ENCODE results near the gene KRT33B. TPM values are rescaled to one million over a fixed set of nuclear protein-coding genes. Genes with fewer than 3 reads are reported as not detected.

The KRT33B gene
- total and polyA plus RNA-seq, 2 experiments from 2014 or later: 0.35 TPM; not detected in 1

GRCh38 chr17:41318231-41318630 lies 51.4 kb downstream of the KRT33B start:
- WGBS (ENCODE audit: low lambda C conversion rate, missing lambda C conversion rate): 97% methylated on average over 2 of the region's 2 CpGs
- Histone ChIP-seq H4K20me1 (ENCODE audit: insufficient read depth, poor library complexity, severe bottlenecking) (no peaks in the 10 kb centered on the region), H3K27me3 (peaks cover 6% of the 10 kb centered on the region), H3K4me3 (no peak overlapping the region), H3K36me3 (replicated peaks; ENCODE audit: insufficient read depth, low read depth) (no peaks in the 10 kb centered on the region), H3K27ac (no peak overlapping the region), H3K9me3 (ENCODE audit: low read depth) (peaks cover 5% of the 10 kb centered on the region), H3K4me2 (no peak overlapping the region), H2AFZ (no peak overlapping the region), H3K79me2 (no peaks in the 10 kb centered on the region), H3K9me2 (replicated peaks; ENCODE audit: insufficient read depth) (no peaks in the 10 kb centered on the region), H3K4me1 (ENCODE audit: insufficient read depth) (no peaks in the 10 kb centered on the region)
- DNase-seq (ENCODE audit: low spot score): no peak
- TF ChIP-seq, protein P1, sequence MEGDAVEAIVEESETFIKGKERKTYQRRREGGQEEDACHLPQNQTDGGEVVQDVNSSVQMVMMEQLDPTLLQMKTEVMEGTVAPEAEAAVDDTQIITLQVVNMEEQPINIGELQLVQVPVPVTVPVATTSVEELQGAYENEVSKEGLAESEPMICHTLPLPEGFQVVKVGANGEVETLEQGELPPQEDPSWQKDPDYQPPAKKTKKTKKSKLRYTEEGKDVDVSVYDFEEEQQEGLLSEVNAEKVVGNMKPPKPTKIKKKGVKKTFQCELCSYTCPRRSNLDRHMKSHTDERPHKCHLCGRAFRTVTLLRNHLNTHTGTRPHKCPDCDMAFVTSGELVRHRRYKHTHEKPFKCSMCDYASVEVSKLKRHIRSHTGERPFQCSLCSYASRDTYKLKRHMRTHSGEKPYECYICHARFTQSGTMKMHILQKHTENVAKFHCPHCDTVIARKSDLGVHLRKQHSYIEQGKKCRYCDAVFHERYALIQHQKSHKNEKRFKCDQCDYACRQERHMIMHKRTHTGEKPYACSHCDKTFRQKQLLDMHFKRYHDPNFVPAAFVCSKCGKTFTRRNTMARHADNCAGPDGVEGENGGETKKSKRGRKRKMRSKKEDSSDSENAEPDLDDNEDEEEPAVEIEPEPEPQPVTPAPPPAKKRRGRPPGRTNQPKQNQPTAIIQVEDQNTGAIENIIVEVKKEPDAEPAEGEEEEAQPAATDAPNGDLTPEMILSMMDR (IDR thresholded peaks at IDR 0.05; ENCODE audit: poor library complexity): no peak
- TF ChIP-seq EZH2 (IDR thresholded peaks at IDR 0.05; ENCODE audit: borderline replicate concordance) (no peak), EZH2phosphoT487 (IDR thresholded peaks at IDR 0.05; ENCODE audit: low read depth, severe bottlenecking, unreplicated experiment) (no peak)

- H3K9me2 ChIP-seq (replicated peaks; ENCODE audit: insufficient read depth): no peaks in the 10 kb centered on the region
- H3K4me3 ChIP-seq: no peak overlapping the region
- H4K20me1 ChIP-seq (ENCODE audit: insufficient read depth, poor library complexity, severe bottlenecking): no peaks in the 10 kb centered on the region
- peaks cover 5% of the 10 kb centered on the region for H3K9me3 ChIP-seq (ENCODE audit: low read depth)
- no peaks in the 10 kb centered on the region for H3K4me1 ChIP-seq (ENCODE audit: insufficient read depth)
- peaks cover 6% of the 10 kb centered on the region for H3K27me3 ChIP-seq
- no peak for DNase-seq (ENCODE audit: low spot score)
- no peaks in the 10 kb centered on the region for H3K79me2 ChIP-seq
- TF ChIP-seq, protein P1 (IDR thresholded peaks at IDR 0.05; ENCODE audit: poor library complexity): no peak
- no peak for TF ChIP-seq EZH2phosphoT487 (IDR thresholded peaks at IDR 0.05; ENCODE audit: low read depth, severe bottlenecking, unreplicated experiment)
- no peak for TF ChIP-seq EZH2 (IDR thresholded peaks at IDR 0.05; ENCODE audit: borderline replicate concordance)
- no peak overlapping the region for H2AFZ ChIP-seq
- H3K36me3 ChIP-seq (replicated peaks; ENCODE audit: insufficient read depth, low read depth): no peaks in the 10 kb centered on the region
- no peak overlapping the region for H3K4me2 ChIP-seq
- H3K27ac ChIP-seq: no peak overlapping the region
- WGBS (ENCODE audit: low lambda C conversion rate, missing lambda C conversion rate): 79% methylated on average over 17 of the region's 17 CpGs
Measured at GRCh38 chr17:41315814-41316445, 53.7 kb downstream of the KRT33B start.

- H4K20me1 ChIP-seq (ENCODE audit: insufficient read depth, poor library complexity, severe bottlenecking): no peaks in the 10 kb centered on the region
- no peak within 1 kb of the TSS for H2AFZ ChIP-seq
- H3K4me1 ChIP-seq (ENCODE audit: insufficient read depth): no peaks in the 10 kb centered on the region
- H3K4me3 ChIP-seq: no peak within 1 kb of the TSS
- H3K4me2 ChIP-seq: no peak within 1 kb of the TSS
- no peaks in the 10 kb centered on the region for H3K9me2 ChIP-seq (replicated peaks; ENCODE audit: insufficient read depth)
- no peaks in the 10 kb centered on the region for H3K79me2 ChIP-seq
- no peak within 1 kb of the TSS for H3K27ac ChIP-seq
- peaks cover 5% of the 10 kb centered on the region for H3K9me3 ChIP-seq (ENCODE audit: low read depth)
- 87% methylated on average over 24 of the region's 24 CpGs for WGBS (ENCODE audit: low lambda C conversion rate, missing lambda C conversion rate)
- no peak for DNase-seq (ENCODE audit: low spot score)
- peaks cover 6% of the 10 kb centered on the region for H3K27me3 ChIP-seq
- no peaks in the 10 kb centered on the region for H3K36me3 ChIP-seq (replicated peaks; ENCODE audit: insufficient read depth, low read depth)
- TF ChIP-seq EZH2 (IDR thresholded peaks at IDR 0.05; ENCODE audit: borderline replicate concordance): no peak
- TF ChIP-seq EZH2phosphoT487 (IDR thresholded peaks at IDR 0.05; ENCODE audit: low read depth, severe bottlenecking, unreplicated experiment): no peak
- TF ChIP-seq, protein P1 (IDR thresholded peaks at IDR 0.05; ENCODE audit: poor library complexity): no peak
Measured at GRCh38 chr17:41315204-41315794, 54.3 kb downstream of the KRT33B start, which contains the start of gene KRTAP17-1. Gene KRTAP17-1, minus strand, starts transcription at chr17:41315710. Its CDS starts 60 bp downstream, at chr17:41315650.

Other genes starting within 250 kb of the KRT33B start
Only the 30 nearest of the 32 such genes appear.
- gene KRTAP4-6, start 229.3 kb downstream of the KRT33B start, total RNA-seq: not detected in 2 replicates
- not detected in 2 replicates for gene KRTAP4-6, start 229.3 kb downstream of the KRT33B start, polyA plus RNA-seq
- gene KRTAP4-5, start 220.0 kb downstream of the KRT33B start, total RNA-seq: not detected in 2 replicates
- not detected in 2 replicates for gene KRTAP4-5, start 220.0 kb downstream of the KRT33B start, polyA plus RNA-seq
- gene KRTAP4-4, start 209.1 kb downstream of the KRT33B start, total RNA-seq: not detected in 2 replicates
- gene KRTAP4-4, start 209.1 kb downstream of the KRT33B start, polyA plus RNA-seq: not detected in 2 replicates
- gene KRTAP4-3, start 201.6 kb downstream of the KRT33B start, total RNA-seq: not detected in 2 replicates
- not detected in 2 replicates for gene KRTAP4-3, start 201.6 kb downstream of the KRT33B start, polyA plus RNA-seq
- not detected in 2 replicates for gene KRTAP4-2, start 191.6 kb downstream of the KRT33B start, total RNA-seq
- not detected in 2 replicates for gene KRTAP4-2, start 191.6 kb downstream of the KRT33B start, polyA plus RNA-seq
- not detected in 2 replicates for gene KRTAP4-1, start 184.9 kb downstream of the KRT33B start, total RNA-seq
- not detected in 2 replicates for gene KRTAP4-1, start 184.9 kb downstream of the KRT33B start, polyA plus RNA-seq
- gene KRTAP9-1, start 179.9 kb downstream of the KRT33B start, total RNA-seq: not detected in 2 replicates
- gene KRTAP9-1, start 179.9 kb downstream of the KRT33B start, polyA plus RNA-seq: not detected in 2 replicates
- not detected in 2 replicates for gene KRTAP9-2, start 143.2 kb downstream of the KRT33B start, total RNA-seq
- gene KRTAP9-2, start 143.2 kb downstream of the KRT33B start, polyA plus RNA-seq: not detected in 2 replicates
- gene KRTAP9-3, start 137.4 kb downstream of the KRT33B start, total RNA-seq: not detected in 2 replicates
- gene KRTAP9-3, start 137.4 kb downstream of the KRT33B start, polyA plus RNA-seq: not detected in 2 replicates
- not detected in 2 replicates for gene KRTAP9-8, start 131.8 kb downstream of the KRT33B start, total RNA-seq
- gene KRTAP9-8, start 131.8 kb downstream of the KRT33B start, polyA plus RNA-seq: not detected in 2 replicates
- not detected in 2 replicates for gene KRTAP9-4, start 120.1 kb downstream of the KRT33B start, total RNA-seq
- gene KRTAP9-4, start 120.1 kb downstream of the KRT33B start, polyA plus RNA-seq: not detected in 2 replicates
- not detected in 2 replicates for gene KRTAP9-9, start 114.4 kb downstream of the KRT33B start, total RNA-seq
- gene KRTAP9-9, start 114.4 kb downstream of the KRT33B start, polyA plus RNA-seq: not detected in 2 replicates
- not detected in 2 replicates for gene KRTAP9-6, start 104.4 kb downstream of the KRT33B start, total RNA-seq
- not detected in 2 replicates for gene KRTAP9-6, start 104.4 kb downstream of the KRT33B start, polyA plus RNA-seq
- not detected in 2 replicates for gene KRTAP9-7, start 94.1 kb downstream of the KRT33B start, total RNA-seq
- not detected in 2 replicates for gene KRTAP9-7, start 94.1 kb downstream of the KRT33B start, polyA plus RNA-seq
- not detected in 2 replicates for gene KRTAP29-1, start 67.0 kb downstream of the KRT33B start, total RNA-seq
- not detected in 2 replicates for gene KRTAP29-1, start 67.0 kb downstream of the KRT33B start, polyA plus RNA-seq
- not detected in 2 replicates for gene KRTAP16-1, start 60.5 kb downstream of the KRT33B start, total RNA-seq
- not detected in 2 replicates for gene KRTAP16-1, start 60.5 kb downstream of the KRT33B start, polyA plus RNA-seq
- gene KRTAP17-1, start 54.1 kb downstream of the KRT33B start, total RNA-seq: not detected in 2 replicates
- 0.33 TPM in 1 of 2 replicates, not detected in the other for gene KRTAP17-1, start 54.1 kb downstream of the KRT33B start, polyA plus RNA-seq
- not detected in 2 replicates for gene KRT33A, start 19.0 kb downstream of the KRT33B start, total RNA-seq
- not detected in 2 replicates for gene KRT33A, start 19.0 kb downstream of the KRT33B start, polyA plus RNA-seq
- 0.20 TPM in 1 of 2 replicates, not detected in the other for gene KRT34, start 12.5 kb upstream of the KRT33B start, total RNA-seq
- gene KRT34, start 12.5 kb upstream of the KRT33B start, polyA plus RNA-seq: 0.71 TPM in 1 of 2 replicates, not detected in the other
- not detected in 2 replicates for gene KRT31, start 27.8 kb upstream of the KRT33B start, total RNA-seq
- gene KRT31, start 27.8 kb upstream of the KRT33B start, polyA plus RNA-seq: not detected in 2 replicates
- not detected in 2 replicates for gene KRT37, start 54.8 kb upstream of the KRT33B start, total RNA-seq
- gene KRT37, start 54.8 kb upstream of the KRT33B start, polyA plus RNA-seq: not detected in 2 replicates
- not detected in 2 replicates for gene KRT38, start 71.2 kb upstream of the KRT33B start, total RNA-seq
- not detected in 2 replicates for gene KRT38, start 71.2 kb upstream of the KRT33B start, polyA plus RNA-seq
- not detected in 2 replicates for gene KRT32, start 97.6 kb upstream of the KRT33B start, total RNA-seq
- gene KRT32, start 97.6 kb upstream of the KRT33B start, polyA plus RNA-seq: not detected in 2 replicates
- gene KRT35, start 111.3 kb upstream of the KRT33B start, total RNA-seq: not detected in 2 replicates
- not detected in 2 replicates for gene KRT35, start 111.3 kb upstream of the KRT33B start, polyA plus RNA-seq
- gene KRT36, start 120.1 kb upstream of the KRT33B start, total RNA-seq: not detected in 2 replicates
- gene KRT36, start 120.1 kb upstream of the KRT33B start, polyA plus RNA-seq: not detected in 2 replicates
- gene KRT13, start 135.8 kb upstream of the KRT33B start, total RNA-seq: 5.3 and 8.1 TPM in 2 replicates
- gene KRT13, start 135.8 kb upstream of the KRT33B start, polyA plus RNA-seq: 15.1 and 24.8 TPM in 2 replicates
- 6.2 and 6.8 TPM in 2 replicates for gene KRT15, start 149.1 kb upstream of the KRT33B start, total RNA-seq
- gene KRT15, start 149.1 kb upstream of the KRT33B start, polyA plus RNA-seq: 8.2 and 10.6 TPM in 2 replicates
- 623 and 817 TPM in 2 replicates for gene KRT19, start 158.5 kb upstream of the KRT33B start, total RNA-seq
- gene KRT19, start 158.5 kb upstream of the KRT33B start, polyA plus RNA-seq: 1,343 and 1,722 TPM in 2 replicates
- not detected in 2 replicates for gene KRT9, start 202.2 kb upstream of the KRT33B start, total RNA-seq
- gene KRT9, start 202.2 kb upstream of the KRT33B start, polyA plus RNA-seq: not detected in 2 replicates
- gene KRT14, start 217.1 kb upstream of the KRT33B start, total RNA-seq: 0.33 TPM in 1 of 2 replicates, not detected in the other
- 1.1 and 1.9 TPM in 2 replicates for gene KRT14, start 217.1 kb upstream of the KRT33B start, polyA plus RNA-seq

Measured in hepatocyte (in vitro differentiated cells).